Measurements from ENCODE around the gene NCCRP1.

DNA sequence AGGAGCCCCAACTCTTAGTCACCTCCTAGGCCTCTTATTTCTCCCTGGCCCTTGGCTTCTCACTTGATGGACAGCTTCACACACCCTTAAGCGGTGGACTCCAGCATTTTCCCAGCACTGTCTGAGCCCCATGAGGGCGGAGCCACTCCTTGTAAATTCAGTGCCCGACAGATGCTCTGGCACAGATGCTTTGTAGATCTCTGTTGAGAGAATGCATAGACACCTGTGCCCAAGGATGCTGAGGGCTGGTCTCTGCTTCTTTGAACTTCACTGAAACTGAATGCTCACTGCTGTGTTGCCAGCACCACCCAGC, 4.0 kb downstream of the NCCRP1 start:
- TF ChIP-seq CTCF (IDR thresholded peaks at IDR 0.05; ENCODE audit: poor library complexity) (no peak), EZH2phosphoT487 (IDR thresholded peaks at IDR 0.05; ENCODE audit: low read depth, severe bottlenecking, unreplicated experiment) (no peak)

All from hepatocyte (in vitro differentiated cells).